Glutamatergic neuron (in vitro differentiated cells): Measurements from ENCODE around the gene CTSO. TPM values are rescaled to one million over a fixed set of nuclear protein-coding genes. Genes with fewer than 3 reads are reported as not detected.

ENCODE experiments used
- DNase-seq: peaks from one replicate; pipeline ENCODE4 v3.0.0; 2022
- H3K27ac Mint-ChIP-seq: one replicate; pipeline ENCODE4 v1.8.0; 2020; ENCODE audit warnings: mild to moderate bottlenecking, mixed read lengths, inconsistent platforms; ENCODE audit not compliant: unreplicated experiment
- H3K27me3 Mint-ChIP-seq: one replicate; pipeline ENCODE4 v1.8.0; 2020; ENCODE audit warnings: mild to moderate bottlenecking, moderate library complexity, mixed read lengths, inconsistent platforms; ENCODE audit not compliant: unreplicated experiment
- H3K36me3 Mint-ChIP-seq: one replicate; pipeline ENCODE4 v1.8.0; 2020; ENCODE audit warnings: mild to moderate bottlenecking, mixed read lengths, inconsistent platforms; ENCODE audit not compliant: unreplicated experiment
- H3K4me1 Mint-ChIP-seq: one replicate; pipeline ENCODE4 v1.8.0; 2020; ENCODE audit warnings: mild to moderate bottlenecking, low read depth, mixed read lengths, inconsistent platforms; ENCODE audit not compliant: unreplicated experiment
- H3K4me3 Mint-ChIP-seq: one replicate; pipeline ENCODE4 v1.8.0; 2020; ENCODE audit warnings: mild to moderate bottlenecking, mixed read lengths, inconsistent platforms; ENCODE audit not compliant: unreplicated experiment
- H3K9me3 Mint-ChIP-seq: one replicate; pipeline ENCODE4 v1.8.0; 2020; ENCODE audit warnings: mild to moderate bottlenecking, moderate library complexity, mixed read lengths, inconsistent platforms; ENCODE audit not compliant: unreplicated experiment
- total RNA-seq: library from RNA; stranded (reverse); fragmentation: NEBNext Ultra II Directional; extraction: Animal tissue kit (Norgen Biotek cat#: 25700); gene quantifications from one replicate; pipeline ENCODE4 v1.2.1, GENCODE V29; 2021; ENCODE audit not compliant: unreplicated experiment
- TF ChIP-seq, protein P1 (sequence below): fragments of 200-600 bp; sonication (generic); IDR thresholded peaks from one replicate; pipeline ENCODE4 v1.5.0; 2021; ENCODE audit not compliant: partially characterized antibody, unreplicated experiment

CTSO gene
- total RNA-seq, 1 donor from 2014 or later: 2.2 TPM

DNA sequence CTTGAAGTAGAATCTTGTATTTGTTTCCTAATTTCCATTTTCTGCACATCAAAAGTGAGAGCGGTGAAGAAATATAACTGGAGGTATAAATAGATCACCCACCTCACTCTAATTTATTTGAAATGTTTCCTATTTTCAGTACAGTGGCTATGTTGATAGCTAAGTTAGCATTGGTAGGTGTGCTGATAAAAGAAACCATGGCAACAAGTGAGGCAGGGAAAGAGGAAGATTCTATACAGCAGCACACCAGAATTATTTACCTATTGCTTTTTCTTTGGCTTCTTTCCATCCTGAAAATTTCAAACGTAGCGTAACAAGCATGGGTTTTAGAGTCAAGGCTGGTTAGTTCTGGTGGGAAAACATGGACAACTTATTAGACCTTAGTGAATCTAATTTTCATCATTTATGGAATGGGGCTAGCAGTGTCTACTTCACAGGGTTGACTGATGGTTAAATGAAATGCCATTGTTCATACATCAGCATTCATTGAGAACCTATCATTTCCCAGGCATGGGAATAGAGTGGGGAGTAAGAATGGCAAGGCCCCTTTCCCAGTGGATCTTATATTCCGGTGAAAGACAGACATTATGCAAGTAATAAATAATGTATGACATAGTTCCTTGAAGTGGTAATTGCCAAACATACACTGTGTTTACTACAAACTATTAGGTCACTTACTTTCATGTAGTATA, 30.6 kb upstream of the CTSO start:
- Mint-ChIP-seq H3K36me3 (no peaks in the 10 kb centered on the region), H3K4me1 (no peaks in the 10 kb centered on the region), H3K27me3 (no peaks in the 10 kb centered on the region), H3K9me3 (no peaks in the 10 kb centered on the region), H3K27ac (no peak overlapping the region), H3K4me3 (no peak overlapping the region)
- no peak for DNase-seq
- TF ChIP-seq, protein P1, sequence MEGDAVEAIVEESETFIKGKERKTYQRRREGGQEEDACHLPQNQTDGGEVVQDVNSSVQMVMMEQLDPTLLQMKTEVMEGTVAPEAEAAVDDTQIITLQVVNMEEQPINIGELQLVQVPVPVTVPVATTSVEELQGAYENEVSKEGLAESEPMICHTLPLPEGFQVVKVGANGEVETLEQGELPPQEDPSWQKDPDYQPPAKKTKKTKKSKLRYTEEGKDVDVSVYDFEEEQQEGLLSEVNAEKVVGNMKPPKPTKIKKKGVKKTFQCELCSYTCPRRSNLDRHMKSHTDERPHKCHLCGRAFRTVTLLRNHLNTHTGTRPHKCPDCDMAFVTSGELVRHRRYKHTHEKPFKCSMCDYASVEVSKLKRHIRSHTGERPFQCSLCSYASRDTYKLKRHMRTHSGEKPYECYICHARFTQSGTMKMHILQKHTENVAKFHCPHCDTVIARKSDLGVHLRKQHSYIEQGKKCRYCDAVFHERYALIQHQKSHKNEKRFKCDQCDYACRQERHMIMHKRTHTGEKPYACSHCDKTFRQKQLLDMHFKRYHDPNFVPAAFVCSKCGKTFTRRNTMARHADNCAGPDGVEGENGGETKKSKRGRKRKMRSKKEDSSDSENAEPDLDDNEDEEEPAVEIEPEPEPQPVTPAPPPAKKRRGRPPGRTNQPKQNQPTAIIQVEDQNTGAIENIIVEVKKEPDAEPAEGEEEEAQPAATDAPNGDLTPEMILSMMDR: no peak

DNA sequence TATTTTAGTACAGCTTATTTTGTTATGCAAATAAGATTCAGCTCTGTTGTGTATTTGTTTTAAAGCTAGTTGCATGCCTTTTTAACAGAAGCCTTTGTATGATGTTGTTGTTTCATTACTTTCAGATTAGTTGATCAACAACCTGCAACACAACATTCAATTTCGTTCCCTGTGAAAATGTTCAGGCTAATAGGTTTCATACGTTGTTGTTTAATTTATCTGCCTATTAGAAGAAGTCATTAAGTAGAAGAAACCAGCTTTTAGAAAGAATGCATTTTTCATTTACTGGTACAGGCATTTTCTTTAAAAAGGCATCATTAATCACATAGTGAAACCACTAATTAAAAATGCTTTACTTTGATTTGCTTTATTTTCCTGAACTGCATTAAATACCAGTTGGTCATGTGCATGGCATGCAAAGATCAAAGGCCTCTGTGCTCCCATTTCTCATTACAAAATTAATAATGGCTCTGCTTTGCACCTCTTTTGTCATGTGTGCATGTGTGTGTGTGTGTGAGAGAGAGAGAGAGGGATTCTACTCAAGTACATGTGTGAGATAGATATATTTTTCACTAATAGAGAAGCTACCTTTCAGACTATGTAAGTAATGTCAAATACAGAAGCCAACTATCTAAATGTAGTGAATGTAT, 29.2 kb upstream of the CTSO start:
- Mint-ChIP-seq H3K27ac (no peak overlapping the region), H3K9me3 (no peaks in the 10 kb centered on the region), H3K36me3 (no peaks in the 10 kb centered on the region), H3K4me1 (no peaks in the 10 kb centered on the region), H3K4me3 (no peak overlapping the region), H3K27me3 (peaks cover 1% of the 10 kb centered on the region)
- TF ChIP-seq, protein P1: no peak
- no peak for DNase-seq

DNA sequence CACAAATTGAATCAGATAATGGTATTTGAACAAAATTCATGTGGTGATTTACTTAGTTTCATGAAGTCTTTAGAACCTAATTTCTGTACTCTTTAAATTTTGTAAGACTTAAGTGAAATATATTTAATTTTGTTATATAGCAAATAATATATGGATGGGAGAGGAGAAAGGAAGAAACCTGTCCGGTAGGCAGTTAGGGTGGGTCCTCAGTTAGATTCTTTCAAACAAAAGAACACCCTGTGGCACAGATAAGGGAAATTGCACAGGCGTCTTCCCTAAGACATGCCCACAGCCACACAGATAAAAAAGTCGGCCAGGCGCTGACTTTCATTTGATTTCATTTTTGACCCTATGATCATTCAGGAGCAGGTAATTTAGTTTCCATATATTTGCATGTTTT, 25.1 kb upstream of the CTSO start:
- H3K27me3 Mint-ChIP-seq: peaks cover 1% of the 10 kb centered on the region
- TF ChIP-seq, protein P1: no peak
- DNase-seq: no peak
- H3K36me3 Mint-ChIP-seq: no peaks in the 10 kb centered on the region
- H3K9me3 Mint-ChIP-seq: peaks cover 2% of the 10 kb centered on the region
- H3K4me1 Mint-ChIP-seq: peaks cover 3% of the 10 kb centered on the region
- no peak overlapping the region for H3K4me3 Mint-ChIP-seq
- no peak overlapping the region for H3K27ac Mint-ChIP-seq

DNA sequence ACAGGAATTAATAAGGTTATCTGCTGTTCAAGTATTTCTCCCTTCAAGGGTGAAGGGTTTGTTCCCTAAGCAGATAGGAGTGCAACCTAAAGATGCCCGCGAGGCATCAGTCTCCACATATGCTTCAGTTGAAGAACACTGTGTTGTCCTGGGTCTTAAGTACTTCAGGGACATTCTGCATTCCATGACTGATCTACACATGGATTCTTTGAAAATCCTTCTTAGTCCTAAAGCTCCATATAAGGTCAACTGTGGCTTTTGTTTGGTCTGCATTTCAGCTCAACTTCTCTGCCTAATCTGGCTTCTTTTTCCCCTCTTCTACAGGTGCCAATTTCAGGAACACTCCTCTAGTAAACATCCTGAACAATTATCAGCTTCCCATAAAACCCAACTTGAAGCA, 21.8 kb upstream of the CTSO start:
- Mint-ChIP-seq H3K4me1 (peaks cover 3% of the 10 kb centered on the region), H3K27me3 (peaks cover 1% of the 10 kb centered on the region), H3K9me3 (peaks cover 2% of the 10 kb centered on the region), H3K36me3 (no peaks in the 10 kb centered on the region), H3K4me3 (no peak overlapping the region), H3K27ac (no peak overlapping the region)
- TF ChIP-seq, protein P1: no peak
- no peak for DNase-seq

DNA sequence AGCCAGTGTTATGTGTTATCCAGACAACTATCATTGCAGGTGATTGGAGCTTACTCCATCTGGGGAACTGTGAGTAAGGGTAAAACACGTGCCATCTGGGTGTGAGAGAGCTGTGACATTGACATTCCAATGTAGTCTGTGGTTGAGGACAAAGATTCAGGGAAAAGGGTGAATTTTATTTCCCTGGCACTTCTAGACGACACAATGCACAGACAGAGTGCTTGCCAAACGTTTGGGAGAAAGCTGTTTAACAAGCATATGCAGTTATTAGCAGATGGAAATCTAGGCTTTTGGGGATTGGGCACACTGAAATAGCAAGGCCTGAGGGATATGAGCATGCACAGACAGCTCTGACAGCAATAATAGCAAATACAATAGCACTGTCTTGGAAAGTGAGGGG, 21.3 kb upstream of the CTSO start:
- DNase-seq: no peak
- no peak overlapping the region for H3K27ac Mint-ChIP-seq
- TF ChIP-seq, protein P1: no peak
- no peaks in the 10 kb centered on the region for H3K36me3 Mint-ChIP-seq
- peaks cover 3% of the 10 kb centered on the region for H3K4me1 Mint-ChIP-seq
- peaks cover 2% of the 10 kb centered on the region for H3K9me3 Mint-ChIP-seq
- H3K4me3 Mint-ChIP-seq: no peak overlapping the region
- H3K27me3 Mint-ChIP-seq: peaks cover 1% of the 10 kb centered on the region
